GM23338 (cell line): Measurements from ENCODE around the gene HMGXB3.

Source experiments
- CREB1 ChIP-seq: fragments of 250-450 bp; sonication (Bioruptor Pico); IDR thresholded peaks from 2 replicates; pipeline ENCODE4 v1.5.0; 2020; ENCODE audit warnings: low read depth, mild to moderate bottlenecking, moderate library complexity
- EZH2 ChIP-seq: fragments of 200-600 bp; sonication (generic); IDR thresholded peaks from one replicate; pipeline ENCODE4 v1.8.0; 2017; ENCODE audit warnings: antibody characterized with exemption, mild to moderate bottlenecking, low read depth; ENCODE audit not compliant: unreplicated experiment
- EZH2phosphoT487 ChIP-seq: fragments of 200-600 bp; sonication (generic); IDR thresholded peaks from one replicate; pipeline ENCODE4 v1.8.1; 2018; ENCODE audit warnings: antibody characterized with exemption; ENCODE audit not compliant: unreplicated experiment
- NANOG ChIP-seq: IDR thresholded peaks from 2 replicates; pipeline ENCODE4 v1.6.1; 2016; ENCODE audit warnings: antibody characterized with exemption, borderline replicate concordance
- POLR2AphosphoS5 ChIP-seq: IDR thresholded peaks from 2 replicates; pipeline ENCODE4 v1.6.1; 2016; ENCODE audit warnings: antibody characterized with exemption, low read depth
- TF ChIP-seq, protein P1 (sequence below), 2 experiments: fragments of 200-600 bp in 1 of 2; sonication (generic) in 1 of 2; conservative IDR thresholded peaks; 2 replicates each; pipeline versions ENCODE4 v1.5.1 to v1.6.1; 2016 to 2017; ENCODE audit warnings: antibody characterized with exemption in 2 of 2, low read depth in 2 of 2, mild to moderate bottlenecking in 2 of 2, moderate library complexity in 1 of 2

DNA sequence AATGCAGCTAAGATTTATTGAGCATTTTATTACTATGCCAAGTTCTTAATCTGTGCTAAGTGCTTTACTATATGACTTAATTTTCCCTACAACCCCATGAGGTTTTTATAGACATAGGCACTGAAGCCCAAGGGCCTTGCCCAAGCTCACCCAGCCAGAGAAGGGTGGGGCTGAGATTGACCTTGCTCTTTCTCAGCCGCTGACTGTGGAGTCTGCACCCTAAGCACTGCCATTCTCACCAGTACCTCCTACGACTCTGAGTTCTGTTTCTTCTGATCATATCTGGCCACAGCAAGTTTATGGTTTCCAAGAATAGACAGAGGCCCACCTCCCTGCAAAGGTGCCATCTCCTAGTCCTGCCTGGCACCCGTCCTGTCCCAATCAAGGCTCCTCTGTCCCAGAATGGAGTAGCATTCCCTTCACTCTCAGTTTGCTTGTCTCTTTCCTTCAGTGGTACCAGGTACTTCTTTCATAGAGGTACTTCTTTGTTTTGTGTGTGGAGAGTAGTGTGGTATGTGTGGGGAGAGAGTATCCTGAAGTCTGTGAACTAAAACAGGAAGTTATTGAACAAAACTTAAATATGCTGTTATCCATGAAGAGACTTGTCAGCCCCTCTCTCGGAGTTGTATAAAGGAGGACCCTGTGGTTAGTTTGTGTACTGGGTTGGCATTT is 43.3 kb downstream of the HMGXB3 start:
- TF ChIP-seq EZH2phosphoT487 (no peak), CREB1 (CRISPR knock-in tag) (no peak), NANOG (no peak), EZH2 (no peak), POLR2AphosphoS5 (no peak)
- TF ChIP-seq, protein P1, sequence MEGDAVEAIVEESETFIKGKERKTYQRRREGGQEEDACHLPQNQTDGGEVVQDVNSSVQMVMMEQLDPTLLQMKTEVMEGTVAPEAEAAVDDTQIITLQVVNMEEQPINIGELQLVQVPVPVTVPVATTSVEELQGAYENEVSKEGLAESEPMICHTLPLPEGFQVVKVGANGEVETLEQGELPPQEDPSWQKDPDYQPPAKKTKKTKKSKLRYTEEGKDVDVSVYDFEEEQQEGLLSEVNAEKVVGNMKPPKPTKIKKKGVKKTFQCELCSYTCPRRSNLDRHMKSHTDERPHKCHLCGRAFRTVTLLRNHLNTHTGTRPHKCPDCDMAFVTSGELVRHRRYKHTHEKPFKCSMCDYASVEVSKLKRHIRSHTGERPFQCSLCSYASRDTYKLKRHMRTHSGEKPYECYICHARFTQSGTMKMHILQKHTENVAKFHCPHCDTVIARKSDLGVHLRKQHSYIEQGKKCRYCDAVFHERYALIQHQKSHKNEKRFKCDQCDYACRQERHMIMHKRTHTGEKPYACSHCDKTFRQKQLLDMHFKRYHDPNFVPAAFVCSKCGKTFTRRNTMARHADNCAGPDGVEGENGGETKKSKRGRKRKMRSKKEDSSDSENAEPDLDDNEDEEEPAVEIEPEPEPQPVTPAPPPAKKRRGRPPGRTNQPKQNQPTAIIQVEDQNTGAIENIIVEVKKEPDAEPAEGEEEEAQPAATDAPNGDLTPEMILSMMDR (conservative IDR thresholded peaks at IDR 0.05; ENCODE audit: low read depth in 2 of 2): no peak
